GM12865 (cell line): ENCODE data around the gene GRID1.

ENCODE experiments used
- DNase-seq: peaks from one replicate; pipeline ENCODE4 v3.0.0; 2010; ENCODE audit warnings: low read depth
- H3K4me3 ChIP-seq: 2 replicates; pipeline ENCODE4 v1.5.1; 2011; ENCODE audit warnings: mild to moderate bottlenecking, low read depth, low read length, control low read depth
- CTCF ChIP-seq: IDR thresholded peaks from 2 replicates; pipeline ENCODE4 v1.5.1; 2011; ENCODE audit warnings: low read length, control low read depth, low read depth, inconsistent platforms; ENCODE audit not compliant: insufficient read depth; ENCODE audit errors: missing control alignments

GRID1 gene

GRCh38 chr10:86165666-86166065 is 200.9 kb downstream of the GRID1 start:
- H3K4me3 ChIP-seq, result no peak overlapping the region
- no peak for TF ChIP-seq CTCF
- no peak for DNase-seq

GRCh38 chr10:86164960-86165630 is 201.5 kb downstream of the GRID1 start:
- TF ChIP-seq CTCF, result no peak
- no peak for DNase-seq
- no peak overlapping the region for H3K4me3 ChIP-seq

- H3K4me3 ChIP-seq, result no peak overlapping the region
- no peak for TF ChIP-seq CTCF
- no peak for DNase-seq
Observed at GRCh38 chr10:86164174-86164774, 202.3 kb downstream of the GRID1 start.

- no peak for TF ChIP-seq CTCF
Observed at GRCh38 chr10:86163522-86164173, 202.9 kb downstream of the GRID1 start.

GRCh38 chr10:86162696-86163400 is 203.7 kb downstream of the GRID1 start:
- DNase-seq, result no peak
- no peak for TF ChIP-seq CTCF
- H3K4me3 ChIP-seq, result no peak overlapping the region

More at GRCh38 chr10:86163522-86164173, 202.9 kb downstream of the GRID1 start:
- no peak overlapping the region for H3K4me3 ChIP-seq
- DNase-seq, result no peak

GRCh38 chr10:86162036-86162435 is 204.6 kb downstream of the GRID1 start:
- TF ChIP-seq CTCF, result no peak
- H3K4me3 ChIP-seq, result no peak overlapping the region
- DNase-seq, result no peak
